Progenitor cell of endocrine pancreas (in vitro differentiated cells): ENCODE measurements around the gene SDK2. TPM values are rescaled to one million over a fixed set of nuclear protein-coding genes. Genes with fewer than 3 reads are reported as not detected.

Source experiments
- DNase-seq: peaks from one replicate; pipeline ENCODE4 v3.0.0; 2021; ENCODE audit warnings: low spot score; ENCODE audit not compliant: unreplicated experiment
- H3K27ac Mint-ChIP-seq: 2 replicates; pipeline ENCODE4 v1.8.0; 2021; ENCODE audit warnings: mild to moderate bottlenecking, moderate library complexity, mixed read lengths
- H3K27me3 Mint-ChIP-seq: 2 replicates; pipeline ENCODE4 v1.8.0; 2021; ENCODE audit warnings: mixed read lengths
- H3K36me3 Mint-ChIP-seq: 2 replicates; pipeline ENCODE4 v1.8.0; 2022; ENCODE audit warnings: mixed read lengths; ENCODE audit not compliant: insufficient read depth
- H3K4me1 Mint-ChIP-seq: 2 replicates; pipeline ENCODE4 v1.8.0; 2021; ENCODE audit warnings: low read depth, mixed read lengths
- H3K4me3 Mint-ChIP-seq: 2 replicates; pipeline ENCODE4 v1.8.0; 2021; ENCODE audit warnings: low read depth, mild to moderate bottlenecking, moderate library complexity, mixed read lengths
- H3K9me3 Mint-ChIP-seq: 2 replicates; pipeline ENCODE4 v1.8.0; 2021; ENCODE audit warnings: low read depth, mixed read lengths
- CTCF ChIP-seq: fragments of 200-600 bp; sonication (generic); IDR thresholded peaks from one replicate; pipeline ENCODE4 v1.5.0; 2021; ENCODE audit warnings: antibody characterized with exemption, mild to moderate bottlenecking; ENCODE audit not compliant: unreplicated experiment
- total RNA-seq: library from RNA; stranded (reverse); gene quantifications from 2 replicates; pipeline ENCODE4 v1.2.1, GENCODE V29; 2021

Gene SDK2
- total RNA-seq, 1 donor from 2014 or later = 6.7 TPM

- no peak overlapping the region for H3K4me3 Mint-ChIP-seq
- H3K4me1 Mint-ChIP-seq = no peaks in the 10 kb centered on the region
These were observed 177.4 kb downstream of the SDK2 start for GRCh38 chr17:73466704-73467433.

DNA sequence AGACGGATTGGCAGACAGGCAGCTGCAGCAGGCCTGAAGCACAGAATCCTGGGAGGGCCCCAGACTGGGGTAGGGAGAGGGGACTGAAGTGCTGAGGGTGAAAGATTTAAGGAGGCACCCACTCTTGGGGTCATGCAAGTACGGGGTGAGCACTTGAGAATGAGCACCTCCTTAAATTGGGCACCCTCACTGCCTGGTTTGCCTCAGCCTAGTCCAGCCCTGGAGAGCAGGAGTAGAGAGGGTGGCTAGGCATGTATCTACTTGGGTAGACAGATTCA, 178.4 kb downstream of the SDK2 start:
- Mint-ChIP-seq H3K4me3 (no peak overlapping the region), H3K4me1 (no peaks in the 10 kb centered on the region), H3K27ac (no peak overlapping the region), H3K36me3 (no peaks in the 10 kb centered on the region), H3K9me3 (no peaks in the 10 kb centered on the region), H3K27me3 (peaks cover 5% of the 10 kb centered on the region)
- no peak for TF ChIP-seq CTCF
- DNase-seq = no peak

More at GRCh38 chr17:73466704-73467433, 177.4 kb downstream of the SDK2 start:
- peaks cover 5% of the 10 kb centered on the region for H3K27me3 Mint-ChIP-seq
- H3K36me3 Mint-ChIP-seq = no peaks in the 10 kb centered on the region
- no peaks in the 10 kb centered on the region for H3K9me3 Mint-ChIP-seq
- H3K27ac Mint-ChIP-seq = no peak overlapping the region
- no peak for TF ChIP-seq CTCF
- no peak for DNase-seq

DNA sequence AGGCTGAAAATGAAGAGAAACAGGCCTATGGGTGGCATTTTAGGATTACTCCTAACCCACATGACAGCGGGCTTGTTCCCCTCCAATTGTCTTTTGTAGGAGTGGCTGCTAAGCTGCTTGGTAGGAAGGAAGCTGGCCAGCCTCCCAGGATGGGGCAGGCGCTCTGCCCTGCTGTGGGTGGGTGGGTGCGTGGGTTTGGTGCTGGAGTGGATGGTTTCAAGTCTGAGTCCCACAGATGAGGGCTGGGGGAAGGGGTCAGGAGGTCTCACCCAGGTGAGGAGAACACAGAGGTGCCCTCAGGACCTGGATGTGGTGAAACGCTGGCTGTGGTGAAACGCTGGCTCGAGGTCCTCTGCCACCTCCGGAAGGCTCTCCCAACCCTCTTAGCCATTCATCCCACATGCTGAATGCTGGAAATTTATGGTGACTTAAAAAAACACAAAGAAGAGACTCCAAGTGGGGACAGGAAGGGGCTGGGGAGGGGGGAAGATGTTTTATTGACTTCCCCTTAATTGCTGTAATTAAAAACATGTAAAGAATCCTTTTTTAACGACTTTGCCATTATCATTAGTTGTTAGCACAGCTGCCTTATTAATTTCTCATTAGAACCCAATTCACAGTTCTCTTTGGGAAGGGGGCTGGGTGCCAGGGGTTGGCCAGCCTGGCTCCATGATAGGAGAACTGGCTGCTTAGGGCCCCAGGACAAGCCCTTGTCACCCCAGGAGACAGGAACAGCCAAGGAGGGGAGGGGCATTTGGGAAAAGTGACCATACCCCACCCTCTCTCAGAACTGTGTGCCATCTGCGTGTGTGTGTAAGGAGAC, 178.9 kb downstream of the SDK2 start:
- no peak overlapping the region for H3K27ac Mint-ChIP-seq
- H3K36me3 Mint-ChIP-seq = no peaks in the 10 kb centered on the region
- DNase-seq = no peak
- H3K4me3 Mint-ChIP-seq = no peak overlapping the region
- TF ChIP-seq CTCF = no peak
- peaks cover 5% of the 10 kb centered on the region for H3K27me3 Mint-ChIP-seq
- no peaks in the 10 kb centered on the region for H3K4me1 Mint-ChIP-seq
- no peaks in the 10 kb centered on the region for H3K9me3 Mint-ChIP-seq

- no peak for DNase-seq
- TF ChIP-seq CTCF = no peak
- H3K36me3 Mint-ChIP-seq = no peaks in the 10 kb centered on the region
These were observed 179.8 kb downstream of the SDK2 start for GRCh38 chr17:73464447-73464846.

DNA sequence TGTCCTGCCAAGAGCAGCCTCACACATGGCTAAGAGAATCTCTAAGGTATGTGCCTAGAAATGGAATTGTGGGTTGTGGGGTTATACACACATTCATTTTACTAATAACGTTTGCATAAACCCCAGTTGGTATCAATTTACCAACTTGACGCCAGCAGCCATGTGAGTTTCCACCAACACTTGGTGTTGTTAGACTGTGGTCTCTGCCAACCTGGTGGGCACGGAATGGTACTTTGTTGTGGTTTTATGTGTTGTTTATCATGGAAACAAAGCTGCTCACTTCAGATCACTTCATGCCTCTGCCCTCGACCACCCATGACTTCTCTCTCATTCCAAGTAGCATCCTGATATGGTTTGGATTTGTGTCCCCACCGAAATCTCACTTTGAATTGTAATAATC, 180.4 kb downstream of the SDK2 start:
- no peak for DNase-seq
- Mint-ChIP-seq H3K4me3 (no peak overlapping the region), H3K4me1 (no peaks in the 10 kb centered on the region), H3K27me3 (peaks cover 5% of the 10 kb centered on the region), H3K9me3 (no peaks in the 10 kb centered on the region), H3K27ac (no peak overlapping the region), H3K36me3 (no peaks in the 10 kb centered on the region)
- no peak for TF ChIP-seq CTCF

More at GRCh38 chr17:73464447-73464846, 179.8 kb downstream of the SDK2 start:
- Mint-ChIP-seq H3K9me3 (no peaks in the 10 kb centered on the region), H3K4me3 (no peak overlapping the region), H3K27me3 (peaks cover 5% of the 10 kb centered on the region), H3K4me1 (no peaks in the 10 kb centered on the region), H3K27ac (peak overlapping the region; percentile 14)
